GM12878 (cell line): Measurements from ENCODE around the gene FOXP4. TPM values are rescaled to one million over a fixed set of nuclear protein-coding genes. Genes with fewer than 3 reads are reported as not detected.

Source experiments
- ATAC-seq: fragments of 200-7000 bp; cut with Tn5 transposase; 3 replicates; pipeline ENCODE4 v1.9.1; 2020; ENCODE audit warnings: mild to moderate bottlenecking, moderate library complexity
- BruUV-seq: library from RNA; stranded (reverse); fragments of 400-500 nt; replicated peaks from 2 replicates; lab custom pipeline; 2021; lab: Mats Ljungman, UMichigan
- CTCF ChIA-PET: fragments of 300-600 bp; sonication (Branson Sonifier 250); formaldehyde crosslinking; extraction: SDS; loops from one replicate; lab custom pipeline; 2021; ENCODE audit warnings: inconsistent platforms; lab: Yijun Ruan, JAX
- POLR2A ChIA-PET: fragments of 350-600 bp; formaldehyde crosslinking; extraction: SDS; loops from one replicate; lab custom pipeline; 2021; ENCODE audit warnings: inconsistent platforms; lab: Charles Lee
- RAD21 ChIA-PET: fragments of 300-600 bp; sonication (Branson Sonifier 250); formaldehyde crosslinking; loops from one replicate; lab custom pipeline; 2023; ENCODE audit warnings: antibody characterized with exemption; ENCODE audit not compliant: unreplicated experiment; lab: Charles Lee
- SMC1A ChIA-PET: fragments of 300-600 bp; sonication (Branson Sonifier 250); formaldehyde crosslinking; loops from one replicate; lab custom pipeline; 2023; ENCODE audit not compliant: unreplicated experiment, uncharacterized antibody; lab: Charles Lee
- DNase-seq: peaks from one replicate; pipeline ENCODE4 v3.0.0-alpha.2; 2011; ENCODE audit warnings: low read depth, low spot score
- FAIRE-seq: peaks from 3 replicates; lab custom pipeline; 2011; peaks lifted over from hg19 to GRCh38; lab: Jason Lieb, UNC
- H2AFZ ChIP-seq: 2 replicates; pipeline ENCODE4 v1.6.0; 2011; ENCODE audit warnings: low read depth, low read length, control low read depth; ENCODE audit not compliant: control insufficient read depth
- H3K27ac ChIP-seq: 2 replicates; pipeline ENCODE4 v1.5.1; 2011; ENCODE audit warnings: control low read depth; ENCODE audit not compliant: control insufficient read depth, insufficient read depth
- H3K27me3 ChIP-seq, 2 experiments: replicated peaks in 1 of 2; 2 replicates each; pipeline versions ENCODE4 v1.6.0 to v1.6.1; 2011; ENCODE audit warnings: low read length in 1 of 2; ENCODE audit not compliant: control insufficient read depth in 2 of 2, insufficient read depth in 2 of 2
- H3K36me3 ChIP-seq, 2 experiments: 2 replicates each; pipeline ENCODE4 v1.5.1; 2011; ENCODE audit warnings: low read length in 1 of 2; ENCODE audit not compliant: control insufficient read depth in 2 of 2, insufficient read depth in 2 of 2
- H3K4me1 ChIP-seq: 2 replicates; pipeline ENCODE4 v1.6.1; 2011; ENCODE audit warnings: mild to moderate bottlenecking, low read length, moderate library complexity, mixed read lengths; ENCODE audit not compliant: control insufficient read depth, insufficient read depth
- H3K4me2 ChIP-seq: 2 replicates; pipeline ENCODE4 v1.6.0; 2011; ENCODE audit warnings: control low read depth; ENCODE audit not compliant: control insufficient read depth, insufficient read depth
- H3K4me3 ChIP-seq: fragments of 200-600 bp; sonication (generic); 2 replicates; pipeline ENCODE4 v1.5.1; 2016
- H3K79me2 ChIP-seq: 2 replicates; pipeline ENCODE4 v1.6.0; 2011; ENCODE audit warnings: low read length; ENCODE audit not compliant: control insufficient read depth, insufficient read depth
- H3K9ac ChIP-seq: 2 replicates; pipeline ENCODE4 v1.8.0; 2011; ENCODE audit warnings: low read length, control low read depth, mixed read lengths; ENCODE audit not compliant: control insufficient read depth, insufficient read depth
- H3K9me3 ChIP-seq: replicated peaks from 3 replicates; pipeline ENCODE4 v1.5.1; 2011; ENCODE audit warnings: mild to moderate bottlenecking, low read length; ENCODE audit not compliant: control insufficient read depth, insufficient read depth
- H4K20me1 ChIP-seq: 2 replicates; pipeline ENCODE4 v1.6.0; 2011; ENCODE audit not compliant: control insufficient read depth, insufficient read depth
- BHLHE40 ChIP-seq, 2 experiments: fragments of 450-650 bp in 1 of 2; IDR thresholded peaks; 2 replicates each; pipeline ENCODE4 v1.6.1; 2011 to 2017; ENCODE audit warnings: low read depth in 2 of 2, borderline replicate concordance in 1 of 2, improper control_type of control experiment in 1 of 2, low read length in 1 of 2, mild to moderate bottlenecking in 1 of 2
- CBFB ChIP-seq: IDR thresholded peaks from 2 replicates; pipeline ENCODE4 v1.6.1; 2016; ENCODE audit warnings: antibody characterized with exemption, low read depth
- IRF4 ChIP-seq: IDR thresholded peaks from 2 replicates; pipeline ENCODE4 v1.6.1; 2011; ENCODE audit warnings: low read depth, low read length
- MYB ChIP-seq: fragments of 150-350 bp; IDR thresholded peaks from 2 replicates; pipeline ENCODE4 v1.6.1; 2014; ENCODE audit warnings: mild to moderate bottlenecking, low read depth, low read length, borderline replicate concordance
- NBN ChIP-seq: fragments of 450-650 bp; IDR thresholded peaks from 2 replicates; pipeline ENCODE4 v1.6.1; 2016
- PML ChIP-seq: IDR thresholded peaks from 2 replicates; pipeline ENCODE4 v1.6.1; 2012; ENCODE audit warnings: low read length, inconsistent platforms
- SIX5 ChIP-seq: IDR thresholded peaks from 2 replicates; pipeline ENCODE4 v1.6.1; 2011; ENCODE audit warnings: mild to moderate bottlenecking, low read depth, low read length, moderate library complexity; ENCODE audit not compliant: severe bottlenecking
- SPI1 ChIP-seq: IDR thresholded peaks from 2 replicates; pipeline ENCODE4 v1.6.1; 2011; ENCODE audit warnings: low read depth, mild to moderate bottlenecking, low read length, moderate library complexity, borderline replicate concordance; ENCODE audit not compliant: insufficient read depth
- STAT1 ChIP-seq: fragments of 450-650 bp; conservative IDR thresholded peaks from 2 replicates; pipeline ENCODE4 v1.6.1; 2014; ENCODE audit warnings: antibody characterized with exemption, mild to moderate bottlenecking
- STAT3 ChIP-seq: IDR thresholded peaks from 2 replicates; pipeline ENCODE4 v1.6.1; 2011; ENCODE audit warnings: low read depth, low read length, improper control_type of control experiment
- TARDBP ChIP-seq: IDR thresholded peaks from 2 replicates; pipeline ENCODE4 v1.6.1; 2016; ENCODE audit warnings: borderline replicate concordance
- ZSCAN29 ChIP-seq: fragments of 450-650 bp; IDR thresholded peaks from 2 replicates; pipeline ENCODE4 v1.6.1; 2017; ENCODE audit warnings: mild to moderate bottlenecking, moderate library complexity
- ZZZ3 ChIP-seq: IDR thresholded peaks from 2 replicates; pipeline ENCODE4 v1.6.1; 2011; ENCODE audit warnings: low read depth; ENCODE audit not compliant: control insufficient read depth, insufficient read length
- WGBS: methylation state at CpG from one replicate; pipeline ENCODE4 v1.1.6; 2016; ENCODE audit warnings: low lambda C conversion rate; ENCODE audit not compliant: insufficient replicate concordance, insufficient coverage; ENCODE audit errors: missing lambda C conversion rate; 5-methylcytosine and 5-hydroxymethylcytosine counted together
- in situ Hi-C: fragments of 300-500 bp; cut with MboI; formaldehyde crosslinking; loops from 9 replicates; pipeline ENCODE4 v1.14.3; 2018; ENCODE audit warnings: mixed read lengths
- intact Hi-C: fragments of 100-400 bp; cut with micrococcal nuclease; formaldehyde crosslinking; loops from one replicate; pipeline ENCODE4 v1.14.2; 2022; ENCODE audit not compliant: unreplicated experiment
- polyA plus RNA-seq, 11 experiments: library from polyadenylated mRNA; depleted of rRNA in 4 of 11; unstranded in 6 of 11; stranded (reverse) in 5 of 11; fragments of >200 nt; fragmentation: Nextera tagmentation in 4 of 11; fragmentation: Illumina TruSeq in 1 of 11; extraction: Ambion mirVana in 4 of 11; extraction: Trizol in 1 of 11; gene quantifications; 1 replicate in 1 of 11; 2 replicates in 10 of 11; pipeline versions ENCODE4 v1.2.1 to v1.2.3, GENCODE V29; 2011 to 2016; ENCODE audit warnings: inconsistent platforms in 2 of 11, missing spikeins in 2 of 11, low read depth in 1 of 11
- total RNA-seq, 4 experiments: library from RNA; depleted of rRNA in 3 of 4; stranded (reverse); fragments of >200 nt in 3 of 4; fragmentation: Illumina TruSeq in 1 of 4; extraction: Trizol in 1 of 4; gene quantifications; 2 replicates each; pipeline versions ENCODE4 v1.2.1 to v1.2.3, GENCODE V29; 2013 to 2021
- TF ChIP-seq, protein P1 (sequence below): fragments of 450-650 bp; IDR thresholded peaks from 2 replicates; pipeline ENCODE4 v1.6.1; 2016; ENCODE audit warnings: mild to moderate bottlenecking
- TF ChIP-seq, protein P2 (sequence below): IDR thresholded peaks from 2 replicates; pipeline ENCODE4 v1.6.1; 2011; ENCODE audit warnings: borderline replicate concordance, low read depth, mild to moderate bottlenecking, moderate library complexity, mixed read lengths, low read length; ENCODE audit not compliant: insufficient read depth; ENCODE audit errors: extremely low read length
- TF ChIP-seq, protein P3 (sequence below): fragments of 150-350 bp; IDR thresholded peaks from 2 replicates; pipeline ENCODE4 v1.6.1; 2014; ENCODE audit warnings: mild to moderate bottlenecking, low read depth, low read length
- TF ChIP-seq, protein P4 (sequence below), 3 experiments: IDR thresholded peaks in 2 of 3; conservative IDR thresholded peaks in 1 of 3; 2 replicates each; pipeline ENCODE4 v1.5.1; 2011; ENCODE audit warnings: low read depth in 3 of 3, low read length in 3 of 3, mild to moderate bottlenecking in 3 of 3, control low read depth in 2 of 3, moderate library complexity in 2 of 3, inconsistent platforms in 1 of 3, mixed read lengths in 1 of 3; ENCODE audit not compliant: control insufficient read depth in 2 of 3, insufficient read depth in 1 of 3; ENCODE audit errors: extremely low read depth in 1 of 3

FOXP4 gene
- total and polyA plus RNA-seq, 10 of the 15 experiments (the other 5 are each of a cell fraction or from before 2014, with no cell fraction given), result 0.31 to 46.1 (median 2.3) TPM

DNA sequence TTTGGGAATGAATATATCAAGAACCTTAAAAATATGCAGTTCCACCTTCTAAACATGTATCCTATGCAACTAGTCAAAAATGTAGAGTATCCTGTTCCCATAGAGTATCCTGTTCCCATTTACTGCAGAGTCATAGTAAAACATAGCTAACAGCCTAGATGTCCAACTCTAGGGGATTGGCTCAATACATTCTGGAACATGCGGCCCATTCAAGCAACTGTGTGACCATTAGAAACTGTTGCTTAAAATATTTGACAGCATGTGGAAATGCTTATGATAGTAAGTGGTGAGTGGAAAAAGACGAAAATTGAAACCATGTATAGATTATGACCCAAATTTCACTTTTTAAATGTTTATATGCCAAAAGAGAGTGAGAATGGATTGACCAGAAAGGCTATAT lies 11.2 kb downstream of the FOXP4 start (continued):
- TF ChIP-seq, protein P1, sequence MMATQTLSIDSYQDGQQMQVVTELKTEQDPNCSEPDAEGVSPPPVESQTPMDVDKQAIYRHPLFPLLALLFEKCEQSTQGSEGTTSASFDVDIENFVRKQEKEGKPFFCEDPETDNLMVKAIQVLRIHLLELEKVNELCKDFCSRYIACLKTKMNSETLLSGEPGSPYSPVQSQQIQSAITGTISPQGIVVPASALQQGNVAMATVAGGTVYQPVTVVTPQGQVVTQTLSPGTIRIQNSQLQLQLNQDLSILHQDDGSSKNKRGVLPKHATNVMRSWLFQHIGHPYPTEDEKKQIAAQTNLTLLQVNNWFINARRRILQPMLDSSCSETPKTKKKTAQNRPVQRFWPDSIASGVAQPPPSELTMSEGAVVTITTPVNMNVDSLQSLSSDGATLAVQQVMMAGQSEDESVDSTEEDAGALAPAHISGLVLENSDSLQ, result no peak
- TF ChIP-seq IRF4 (no peak), CBFB (no peak), PML (no peak)
- TF ChIP-seq, protein P2, sequence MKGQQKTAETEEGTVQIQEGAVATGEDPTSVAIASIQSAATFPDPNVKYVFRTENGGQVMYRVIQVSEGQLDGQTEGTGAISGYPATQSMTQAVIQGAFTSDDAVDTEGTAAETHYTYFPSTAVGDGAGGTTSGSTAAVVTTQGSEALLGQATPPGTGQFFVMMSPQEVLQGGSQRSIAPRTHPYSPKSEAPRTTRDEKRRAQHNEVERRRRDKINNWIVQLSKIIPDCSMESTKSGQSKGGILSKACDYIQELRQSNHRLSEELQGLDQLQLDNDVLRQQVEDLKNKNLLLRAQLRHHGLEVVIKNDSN, result no peak

DNA sequence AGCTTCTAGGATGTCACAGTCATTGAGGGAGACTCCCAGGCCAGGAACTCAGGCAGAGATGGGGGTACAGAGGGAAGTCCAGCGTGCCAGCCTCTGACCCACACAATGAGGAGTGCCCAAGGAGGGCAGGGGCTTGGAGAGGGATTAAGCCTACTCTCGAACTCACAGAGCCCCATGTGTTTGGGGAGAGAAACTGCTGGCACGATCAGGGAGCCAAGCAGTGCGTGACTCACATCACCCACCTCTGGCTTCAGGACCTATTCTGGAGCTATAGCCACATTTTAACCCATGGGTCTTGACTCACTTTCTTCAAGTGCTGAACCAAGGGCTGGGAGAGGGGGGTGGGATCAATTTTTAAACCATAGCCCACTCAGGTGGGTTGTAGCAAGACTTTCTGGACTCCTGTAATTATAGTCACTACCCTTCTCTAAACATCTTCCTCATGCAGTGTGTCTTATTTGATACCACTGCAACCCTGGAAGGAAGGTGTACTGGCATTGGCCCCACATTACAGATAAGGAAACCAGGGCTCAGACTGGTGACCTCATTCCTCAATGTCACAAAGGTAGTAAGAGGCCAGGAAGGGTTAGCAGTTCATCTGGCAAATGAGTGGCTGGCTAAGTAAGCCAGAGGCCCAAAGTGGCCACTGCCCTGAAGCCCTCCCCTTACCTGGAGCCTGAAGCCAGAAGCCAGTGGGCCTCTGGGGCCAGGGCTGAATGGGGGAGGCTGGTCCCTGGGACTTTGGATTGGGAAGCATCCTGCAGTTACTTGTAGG lies 12.0 kb downstream of the FOXP4 start:
- H3K27ac ChIP-seq, result no peak overlapping the region
- H3K4me1 ChIP-seq, result peaks cover 5% of the 10 kb centered on the region
- no peaks in the 10 kb centered on the region for H3K27me3 ChIP-seq
- H3K79me2 ChIP-seq, result peaks cover 9% of the 10 kb centered on the region
- CTCF ChIA-PET, result interaction anchor here (1.2 kb wide), 1 partner anchor 134 kb away, joined by 4 read pairs; no protein-coding TSS in a partner anchor
- H3K9ac ChIP-seq, result no peak overlapping the region
- no peak overlapping the region for H3K4me2 ChIP-seq
- POLR2A ChIA-PET, result interaction anchor here (0.5 kb wide), 1 partner anchor 10 kb away, joined by 3 read pairs; no protein-coding TSS in a partner anchor
- SMC1A ChIA-PET, result no interaction called here
- no peak overlapping the region for H3K4me3 ChIP-seq
- no peak for ATAC-seq
- H3K9me3 ChIP-seq, result no peaks in the 10 kb centered on the region
- H2AFZ ChIP-seq, result no peak overlapping the region
- WGBS, result 83% methylated on average over 4 of the region's 4 CpGs
- intact Hi-C loops, result no loop called here
- 0 out of 2 replicates have a peak, but pooled peaks cover 9% of the 10 kb centered on the region for H4K20me1 ChIP-seq
- peaks cover 0 to 6% of the 10 kb centered on the region in 2 experiments; a peak in 3 of 4 replicates for H3K36me3 ChIP-seq
- no TSS peak for BruUV-seq
- in situ Hi-C loops, result no loop called here
- no peak for DNase-seq
- RAD21 ChIA-PET, result no interaction called here
- FAIRE-seq, result no peak
- TF ChIP-seq BHLHE40 (IDR thresholded peaks at IDR 0.05; ENCODE audit: borderline replicate concordance in 1 of 2, low read depth in 2 of 2, low read length in 1 of 2) (no peak), CBFB (no peak), SPI1 (no peak), NBN (no peak), ZSCAN29 (no peak), STAT3 (no peak), MYB (no peak), STAT1 (no peak), SIX5 (no peak), TARDBP (no peak), ZZZ3 (no peak)
- TF ChIP-seq, protein P3, sequence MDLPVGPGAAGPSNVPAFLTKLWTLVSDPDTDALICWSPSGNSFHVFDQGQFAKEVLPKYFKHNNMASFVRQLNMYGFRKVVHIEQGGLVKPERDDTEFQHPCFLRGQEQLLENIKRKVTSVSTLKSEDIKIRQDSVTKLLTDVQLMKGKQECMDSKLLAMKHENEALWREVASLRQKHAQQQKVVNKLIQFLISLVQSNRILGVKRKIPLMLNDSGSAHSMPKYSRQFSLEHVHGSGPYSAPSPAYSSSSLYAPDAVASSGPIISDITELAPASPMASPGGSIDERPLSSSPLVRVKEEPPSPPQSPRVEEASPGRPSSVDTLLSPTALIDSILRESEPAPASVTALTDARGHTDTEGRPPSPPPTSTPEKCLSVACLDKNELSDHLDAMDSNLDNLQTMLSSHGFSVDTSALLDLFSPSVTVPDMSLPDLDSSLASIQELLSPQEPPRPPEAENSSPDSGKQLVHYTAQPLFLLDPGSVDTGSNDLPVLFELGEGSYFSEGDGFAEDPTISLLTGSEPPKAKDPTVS, result no peak
- TF ChIP-seq, protein P4, sequence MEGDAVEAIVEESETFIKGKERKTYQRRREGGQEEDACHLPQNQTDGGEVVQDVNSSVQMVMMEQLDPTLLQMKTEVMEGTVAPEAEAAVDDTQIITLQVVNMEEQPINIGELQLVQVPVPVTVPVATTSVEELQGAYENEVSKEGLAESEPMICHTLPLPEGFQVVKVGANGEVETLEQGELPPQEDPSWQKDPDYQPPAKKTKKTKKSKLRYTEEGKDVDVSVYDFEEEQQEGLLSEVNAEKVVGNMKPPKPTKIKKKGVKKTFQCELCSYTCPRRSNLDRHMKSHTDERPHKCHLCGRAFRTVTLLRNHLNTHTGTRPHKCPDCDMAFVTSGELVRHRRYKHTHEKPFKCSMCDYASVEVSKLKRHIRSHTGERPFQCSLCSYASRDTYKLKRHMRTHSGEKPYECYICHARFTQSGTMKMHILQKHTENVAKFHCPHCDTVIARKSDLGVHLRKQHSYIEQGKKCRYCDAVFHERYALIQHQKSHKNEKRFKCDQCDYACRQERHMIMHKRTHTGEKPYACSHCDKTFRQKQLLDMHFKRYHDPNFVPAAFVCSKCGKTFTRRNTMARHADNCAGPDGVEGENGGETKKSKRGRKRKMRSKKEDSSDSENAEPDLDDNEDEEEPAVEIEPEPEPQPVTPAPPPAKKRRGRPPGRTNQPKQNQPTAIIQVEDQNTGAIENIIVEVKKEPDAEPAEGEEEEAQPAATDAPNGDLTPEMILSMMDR (IDR thresholded peaks at IDR 0.05 in 2 of 3, conservative IDR thresholded peaks at IDR 0.05 in 1 of 3; ENCODE audit: control insufficient read depth in 2 of 3, extremely low read depth in 1 of 3, insufficient read depth in 1 of 3, low read depth in 3 of 3, low read length in 3 of 3), result no peak
